HG02759 (cell line): ENCODE data around the gene LDHAL6A.
A peak's percentile ranks its signal among the peaks of the same experiment; 100 is the strongest.
"Not testable (repeated sequence)": the region's sequence is repeated elsewhere in the genome, so short reads cannot be mapped to it uniquely, and the experiment has no call there.

ENCODE experiments used
- ATAC-seq: cut with Tn5 transposase; IDR thresholded peaks from one replicate; pipeline ENCODE4 v1.9.1; 2021; ENCODE audit warnings: mild to moderate bottlenecking, moderate library complexity; ENCODE audit not compliant: unreplicated experiment

LDHAL6A gene

DNA sequence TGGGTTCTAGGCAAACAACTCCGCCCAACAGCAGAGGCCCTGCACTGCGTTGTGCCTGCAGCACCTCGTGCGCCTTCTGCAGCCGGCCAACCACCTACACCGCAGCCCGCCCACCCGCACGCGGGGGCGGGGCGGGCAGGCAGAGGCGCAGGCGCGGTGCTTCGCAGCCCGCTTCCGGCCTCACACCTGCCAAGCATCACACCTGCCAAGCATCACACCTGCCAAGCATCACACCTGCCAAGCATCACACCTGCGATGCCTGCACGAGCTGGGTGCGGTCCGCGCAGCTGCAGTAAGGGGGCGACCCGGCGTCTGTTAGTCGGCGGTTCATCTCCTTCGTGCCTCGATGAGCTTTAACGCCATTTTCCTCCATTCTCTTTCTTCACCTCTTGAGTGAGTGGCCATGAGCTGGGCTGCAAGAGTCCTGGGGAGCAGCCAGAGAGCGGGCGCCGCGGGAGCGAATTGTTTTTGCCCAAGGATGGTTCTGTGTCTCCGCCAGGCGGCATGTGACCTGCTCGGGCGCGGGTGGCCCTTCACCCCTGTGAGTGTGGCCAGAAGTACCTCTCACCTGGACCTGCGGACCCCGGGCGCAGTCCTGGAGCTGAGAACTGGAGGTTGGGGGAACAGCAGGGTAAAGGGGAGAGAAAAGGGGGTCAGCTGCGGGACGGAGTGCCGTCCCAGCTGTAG lies at the start of gene LDHAL6A:
TSS of gene LDHAL6A (plus strand) at position 171 of the 687 bp plus-strand sequence. CDS start 825 bp downstream, outside the sequence.
- no peak for ATAC-seq

GRCh38 chr11:18407400-18407799 lies 48.3 kb upstream of the LDHAL6A start:
- ATAC-seq, result not testable (repeated sequence)

- ATAC-seq, result no peak
Observed at GRCh38 chr11:18408558-18409291, 46.9 kb upstream of the LDHAL6A start.

DNA sequence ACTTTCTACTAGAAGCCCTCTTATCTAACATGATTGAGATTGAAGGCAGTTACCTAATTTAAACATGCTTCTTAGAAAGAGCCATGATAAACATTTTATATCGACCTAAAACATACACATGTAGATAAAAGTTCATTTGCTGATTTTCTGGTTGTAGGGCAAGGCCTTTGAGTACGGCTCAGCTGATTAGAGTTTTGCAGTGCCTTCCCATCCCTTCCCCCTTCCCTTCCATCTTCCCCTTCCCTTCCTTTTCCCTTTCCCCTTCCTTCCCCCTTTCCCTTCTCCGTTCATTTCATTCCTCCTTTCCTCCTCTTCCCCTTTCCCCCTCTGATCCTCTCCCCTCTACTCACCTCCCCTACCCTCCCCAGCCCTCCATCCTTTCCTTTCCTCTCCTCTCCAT lies 39.2 kb upstream of the LDHAL6A start:
- ATAC-seq, result no peak

DNA sequence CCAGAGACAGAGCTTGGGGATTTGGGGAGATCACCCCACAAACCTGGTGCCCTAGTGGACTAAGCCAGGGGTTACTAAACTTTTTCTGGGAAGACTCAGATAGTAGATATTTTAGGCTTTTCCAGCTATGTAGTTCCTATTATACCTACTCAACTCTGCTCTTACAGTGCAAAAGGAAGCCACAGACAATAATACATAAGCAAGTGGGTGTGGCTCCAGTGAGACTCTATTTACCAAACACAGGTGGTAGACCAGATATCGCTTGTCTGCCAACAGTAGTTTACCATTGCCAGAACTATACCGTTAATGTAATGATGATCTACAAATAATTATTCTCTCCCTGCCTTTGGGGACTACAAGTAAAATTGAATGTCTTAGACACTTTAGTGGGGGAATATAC lies 36.6 kb upstream of the LDHAL6A start:
- no peak for ATAC-seq

GRCh38 chr11:18420067-18420466 lies 35.6 kb upstream of the LDHAL6A start:
- no peak for ATAC-seq

DNA sequence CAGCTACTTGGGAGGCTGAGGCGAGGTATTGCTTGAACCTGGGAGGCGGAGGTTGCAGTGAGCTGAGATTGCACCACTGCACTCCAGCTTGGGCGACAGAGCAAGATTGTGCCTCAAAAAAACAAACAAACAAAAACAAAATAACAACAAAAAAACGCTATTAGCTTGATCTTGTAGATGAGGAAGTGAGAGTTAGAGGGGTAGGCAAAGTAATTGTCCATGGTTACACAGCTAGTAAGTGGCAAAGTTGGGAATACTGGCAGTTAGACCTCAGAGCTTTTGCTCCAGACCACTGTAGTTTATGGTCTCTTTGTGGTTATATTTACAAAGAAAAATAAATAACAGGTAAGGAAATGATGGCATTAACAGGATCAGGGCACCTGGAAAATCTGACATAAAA lies 28.4 kb upstream of the LDHAL6A start:
- no peak for ATAC-seq

- no peak for ATAC-seq
Observed at GRCh38 chr11:18429332-18429731, 26.3 kb upstream of the LDHAL6A start.

GRCh38 chr11:18438691-18439090 lies 17.0 kb upstream of the LDHAL6A start:
- no peak for ATAC-seq

GRCh38 chr11:18449251-18449650 lies 6.4 kb upstream of the LDHAL6A start:
- ATAC-seq, result no peak

DNA sequence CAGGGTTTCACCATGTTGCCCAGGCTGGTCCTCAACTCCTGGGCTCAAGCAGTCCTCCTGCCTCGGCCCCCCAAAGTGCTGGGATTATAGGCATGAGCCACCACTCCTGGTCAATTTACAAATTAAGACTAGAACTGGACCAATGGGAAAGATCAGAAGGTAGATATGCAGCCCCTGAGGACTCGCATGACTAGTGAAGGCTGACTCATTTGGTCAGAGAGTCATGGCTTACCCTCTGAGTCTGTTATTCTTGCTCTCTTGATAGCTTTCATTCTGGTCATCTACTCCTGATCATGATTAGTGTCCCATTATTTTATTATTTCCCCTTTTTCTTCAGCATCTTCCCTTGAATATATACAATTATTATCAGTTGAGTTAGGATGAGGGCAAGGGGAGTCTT lies 2.7 kb upstream of the LDHAL6A start:
- no peak for ATAC-seq

DNA sequence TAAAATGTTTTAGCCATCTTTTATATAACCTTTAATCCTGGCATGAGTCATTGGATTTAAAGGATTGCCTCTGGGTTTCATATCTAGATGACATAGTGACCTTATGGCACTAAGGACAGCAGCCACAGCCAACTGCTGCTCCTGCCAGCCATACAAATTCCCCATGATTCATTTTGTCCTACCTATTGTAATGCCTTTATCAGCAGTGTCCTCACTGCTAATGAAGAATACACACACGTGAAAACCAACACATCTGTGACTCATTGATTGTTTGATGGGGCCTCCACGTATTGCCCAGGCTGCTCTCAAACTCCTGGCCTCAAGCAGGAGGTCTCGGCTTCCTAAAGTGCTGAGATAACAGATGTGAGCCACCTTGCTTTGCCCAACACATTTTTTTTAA lies 1.8 kb downstream of the LDHAL6A start:
- ATAC-seq, result no peak

DNA sequence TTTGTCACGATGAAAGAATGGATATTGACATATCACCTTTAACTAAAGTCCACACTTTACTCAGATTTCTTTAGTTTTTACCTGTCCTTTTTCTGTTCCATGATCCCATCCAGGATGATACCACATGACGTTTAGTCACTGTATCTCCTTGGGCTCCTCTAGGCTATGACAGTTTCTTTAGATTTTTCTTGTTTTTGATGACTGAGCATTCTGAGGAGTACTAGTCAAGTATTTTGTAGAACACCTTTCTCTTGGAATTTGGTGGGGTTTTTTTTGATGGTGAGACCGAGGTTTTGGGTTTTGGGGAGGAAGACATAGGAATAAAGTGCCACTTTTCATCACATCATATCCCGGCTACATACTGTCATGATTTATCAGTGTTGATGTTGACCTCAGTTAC lies 4.0 kb downstream of the LDHAL6A start:
- no peak for ATAC-seq

DNA sequence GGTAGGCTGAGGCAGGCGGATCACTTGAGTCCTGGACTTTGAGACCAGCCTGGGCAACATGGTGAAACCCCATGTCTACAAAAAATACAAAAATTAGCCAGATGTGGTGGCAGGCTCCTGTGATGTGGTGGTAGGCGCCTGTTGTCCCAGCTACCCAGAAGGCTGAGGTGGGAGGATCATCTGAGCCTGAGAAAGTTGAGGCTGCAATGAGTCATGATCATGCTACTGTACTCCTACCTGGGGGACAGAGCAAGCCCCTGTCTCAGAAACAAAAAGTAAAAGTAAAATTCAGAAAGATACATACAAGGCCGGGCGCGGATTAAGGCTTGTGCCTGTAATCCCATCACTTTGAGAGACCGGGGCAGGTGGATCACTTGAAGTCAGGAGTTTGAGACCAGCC lies 6.3 kb downstream of the LDHAL6A start:
- ATAC-seq, result no peak

DNA sequence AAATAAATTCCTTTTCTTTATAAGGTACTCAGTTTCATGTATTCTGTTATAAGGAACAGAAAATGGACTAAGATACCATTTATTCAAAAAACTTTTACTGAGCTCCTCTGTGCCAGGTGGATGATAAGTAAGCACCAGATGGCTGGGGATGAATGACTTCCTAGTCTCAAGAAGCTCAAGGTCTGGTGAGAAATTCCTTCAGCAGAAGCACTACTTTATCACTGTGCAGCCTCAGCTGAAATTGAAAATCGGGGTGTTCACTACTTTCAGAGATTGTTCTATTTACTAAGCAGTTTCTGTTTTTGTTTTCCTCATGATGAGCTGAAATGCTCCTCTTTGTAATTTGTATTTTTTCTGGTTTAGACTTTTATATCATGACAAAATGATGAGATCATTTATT lies 7.8 kb downstream of the LDHAL6A start:
- ATAC-seq, result no peak

GRCh38 chr11:18466402-18466801 lies 10.7 kb downstream of the LDHAL6A start:
- ATAC-seq, result no peak

GRCh38 chr11:18468059-18468458 lies 12.4 kb downstream of the LDHAL6A start:
- no peak for ATAC-seq

GRCh38 chr11:18468961-18469360 lies 13.3 kb downstream of the LDHAL6A start:
- no peak for ATAC-seq

DNA sequence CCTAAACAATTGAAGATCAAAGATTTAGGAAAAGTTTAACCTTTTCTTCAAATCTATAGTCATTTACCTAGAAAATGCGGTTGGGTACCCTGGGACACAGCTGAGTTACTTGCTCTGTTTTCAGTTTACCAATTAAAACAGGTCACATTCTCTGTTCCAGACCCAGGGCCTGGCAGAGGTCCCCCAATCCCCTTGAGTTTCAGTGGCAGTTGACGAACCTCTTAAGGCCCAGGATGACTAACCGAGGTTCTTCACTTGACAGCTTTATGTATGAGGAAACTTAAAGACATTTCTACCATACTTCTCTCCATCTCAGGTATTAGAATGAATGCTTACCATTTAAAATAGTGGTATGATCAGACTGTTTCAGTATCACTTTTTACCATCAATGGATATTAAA lies 16.3 kb downstream of the LDHAL6A start:
- ATAC-seq, result no peak

GRCh38 chr11:18472587-18472986 lies 16.9 kb downstream of the LDHAL6A start:
- no peak for ATAC-seq

DNA sequence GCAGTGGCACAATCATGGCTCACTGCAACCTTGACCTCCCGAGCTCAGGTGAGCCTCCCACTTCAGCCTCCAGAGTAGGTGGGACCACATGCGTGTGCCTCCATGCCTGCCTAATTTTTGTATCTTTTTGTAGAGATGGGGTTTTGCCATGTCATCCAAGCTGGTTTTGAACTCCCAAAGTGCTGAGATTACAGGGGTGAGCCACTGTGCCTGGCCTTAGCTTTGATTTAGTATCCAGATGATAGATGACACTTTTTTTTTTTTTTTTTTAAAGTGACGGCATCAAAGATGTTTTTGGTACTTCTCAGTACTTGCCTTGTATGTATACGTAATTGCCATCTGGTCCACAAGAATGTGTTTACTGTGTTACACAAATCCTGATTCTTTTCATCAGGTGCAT lies 23.4 kb downstream of the LDHAL6A start:
- no peak for ATAC-seq

GRCh38 chr11:18485913-18486528 lies 30.4 kb downstream of the LDHAL6A start:
- peak; percentile 80 for ATAC-seq
